Glomerular visceral epithelial cell (primary cell): Measurements from ENCODE around the gene PDE4B.
"Not testable (repeated sequence)": the region's sequence is repeated elsewhere in the genome, so short reads cannot be mapped to it uniquely, and the experiment has no call there.

Experiments used
- DNase-seq: peaks from one replicate; pipeline ENCODE4 v3.0.0-alpha.2; 2016; ENCODE audit errors: extremely low spot score

The PDE4B gene

GRCh38 chr1:65814752-65815151 lies 22.1 kb downstream of the PDE4B start:
- DNase-seq: no peak

DNA sequence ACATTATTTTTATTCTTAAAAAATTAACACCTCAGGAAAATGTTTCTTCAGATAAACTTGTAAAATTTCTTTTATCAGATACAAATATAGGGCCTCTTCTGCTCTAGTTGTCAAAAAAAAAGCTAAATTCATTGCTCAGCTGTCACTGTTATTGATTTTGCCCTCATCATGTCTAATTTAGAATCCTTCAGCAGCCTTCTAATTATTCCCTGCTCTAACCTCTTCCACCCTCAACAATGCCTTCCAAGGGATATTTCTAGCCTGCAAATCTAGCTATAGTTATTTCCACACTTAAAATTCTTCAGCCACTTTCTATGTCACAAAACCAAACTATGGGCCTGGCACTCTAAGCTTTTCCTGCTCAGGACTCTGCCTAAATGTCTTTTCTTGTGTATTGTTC lies 25.2 kb downstream of the PDE4B start:
- DNase-seq: no peak

DNA sequence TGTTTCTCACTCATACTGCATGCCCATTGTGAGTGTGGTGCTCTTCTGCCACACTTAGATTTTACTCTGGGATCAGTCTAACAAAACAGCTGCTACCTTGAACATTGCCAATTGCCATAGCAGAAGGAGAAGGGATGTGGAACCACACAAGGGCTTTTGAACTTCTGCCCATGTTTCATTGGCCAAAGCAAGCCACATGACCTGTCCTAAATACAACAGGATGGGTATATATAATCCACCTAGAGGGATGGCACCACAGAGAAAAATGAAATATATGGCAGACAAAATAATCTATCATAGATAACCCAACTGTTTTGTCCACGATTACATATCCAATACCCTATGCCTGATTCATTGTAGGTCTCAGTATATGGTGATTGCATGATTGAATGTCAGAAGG lies 26.3 kb downstream of the PDE4B start:
- no peak for DNase-seq

- DNase-seq: peak; percentile 93
These were observed 28.3 kb downstream of the PDE4B start for GRCh38 chr1:65820983-65821382.

- DNase-seq: no peak
These were observed 28.7 kb downstream of the PDE4B start for GRCh38 chr1:65821386-65821785.

DNA sequence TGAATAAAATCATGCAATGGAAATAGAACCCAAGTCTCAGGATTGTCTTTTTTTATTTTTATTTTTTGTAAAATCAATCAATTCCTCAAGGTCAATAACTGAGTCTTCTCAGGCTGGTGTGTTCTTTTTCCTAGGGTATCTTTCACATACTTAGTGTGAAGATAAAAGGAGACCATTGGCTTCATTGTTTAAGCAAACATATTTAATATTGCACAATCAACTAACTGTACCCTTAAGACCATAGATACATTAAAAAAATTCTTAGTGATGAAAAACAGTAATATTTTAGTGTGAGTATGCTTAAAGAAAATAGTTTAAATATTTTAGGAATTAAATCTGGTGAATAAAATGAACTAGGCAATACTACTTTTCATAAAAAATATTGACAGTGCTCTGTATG lies 31.4 kb downstream of the PDE4B start:
- DNase-seq: no peak

GRCh38 chr1:65825741-65826140 lies 33.0 kb downstream of the PDE4B start:
- DNase-seq: no peak

GRCh38 chr1:65826782-65827181 lies 34.1 kb downstream of the PDE4B start:
- no peak for DNase-seq

DNA sequence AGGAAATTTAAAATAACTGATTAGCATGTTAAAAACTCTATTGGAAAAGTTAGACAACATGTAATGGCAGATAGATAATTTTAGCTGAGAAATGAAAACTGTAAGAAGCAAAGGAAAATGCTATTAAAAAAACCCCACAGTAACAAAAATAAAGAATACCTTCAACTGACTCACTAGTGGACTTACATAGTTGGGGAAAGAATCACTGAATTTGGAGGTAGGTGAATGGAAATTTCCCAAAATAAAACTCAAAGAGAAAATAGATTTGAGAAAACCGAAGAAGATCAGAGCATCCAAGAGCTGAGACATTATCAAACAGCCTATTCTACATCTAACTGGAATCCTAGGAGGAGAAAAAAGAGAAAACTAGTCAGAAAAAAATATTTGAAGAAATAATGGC lies 34.7 kb downstream of the PDE4B start:
- DNase-seq: no peak

GRCh38 chr1:65830306-65830705 lies 37.6 kb downstream of the PDE4B start:
- DNase-seq: peak; percentile 6

DNA sequence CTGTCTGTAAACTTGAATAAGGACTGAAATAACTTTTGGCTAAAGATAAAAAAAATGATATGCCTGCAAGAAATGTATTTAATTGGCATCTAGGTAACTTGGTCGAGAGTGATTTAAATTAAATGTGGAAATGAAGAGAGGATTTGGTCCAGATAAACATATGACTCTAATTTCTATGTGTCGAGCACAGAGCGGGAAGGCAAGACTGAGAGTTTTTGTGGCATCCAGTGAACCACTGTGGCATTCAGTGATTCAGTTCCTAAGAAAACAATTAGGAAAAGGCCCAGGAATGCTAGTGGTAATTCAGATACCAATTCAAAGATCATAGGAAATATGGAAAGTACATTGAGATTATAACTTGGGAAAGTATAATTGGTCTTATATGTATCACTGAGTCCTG lies 39.6 kb downstream of the PDE4B start:
- DNase-seq: peak; percentile 38

DNA sequence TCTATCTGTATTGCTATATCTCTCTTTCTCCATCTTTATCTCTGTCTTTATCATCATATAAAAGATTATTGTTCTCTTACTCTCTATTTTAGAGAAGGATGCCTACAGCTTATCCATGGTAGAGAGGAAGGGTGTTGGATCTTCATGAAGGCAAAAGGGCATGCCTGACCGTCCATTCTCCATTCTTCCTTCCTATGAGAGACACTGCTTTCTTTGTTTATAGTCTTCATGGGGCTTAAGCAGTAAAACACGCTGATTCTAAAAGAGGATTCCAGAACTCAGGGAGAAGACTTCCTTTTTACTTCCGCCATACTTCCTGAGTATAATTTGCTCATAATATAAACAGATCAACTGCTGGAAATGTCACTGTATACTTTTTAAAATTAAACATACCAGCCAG lies 44.0 kb downstream of the PDE4B start:
- DNase-seq: no peak

GRCh38 chr1:65840683-65841082 lies 48.0 kb downstream of the PDE4B start:
- DNase-seq: no peak

DNA sequence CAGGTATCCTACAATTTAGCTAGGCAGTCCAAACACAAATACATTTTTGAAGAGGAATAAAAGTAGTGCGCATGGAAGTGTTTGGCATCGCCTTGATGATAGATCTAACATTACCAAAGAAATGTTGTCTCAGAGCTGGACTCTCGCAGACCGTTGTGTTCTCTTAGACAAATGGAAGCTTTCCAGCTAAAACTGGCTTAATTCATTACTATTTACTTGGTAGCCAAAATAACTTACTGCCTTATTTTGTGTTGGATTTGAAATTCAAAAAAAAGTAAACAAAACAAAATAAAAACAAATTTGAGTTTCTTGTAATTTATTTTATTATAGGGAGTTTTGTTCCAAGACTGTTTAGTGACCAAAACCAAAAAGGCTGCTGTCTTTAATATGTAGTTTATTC lies 51.6 kb downstream of the PDE4B start:
- DNase-seq: no peak

GRCh38 chr1:65844821-65845534 lies 52.3 kb downstream of the PDE4B start:
- DNase-seq: no peak

DNA sequence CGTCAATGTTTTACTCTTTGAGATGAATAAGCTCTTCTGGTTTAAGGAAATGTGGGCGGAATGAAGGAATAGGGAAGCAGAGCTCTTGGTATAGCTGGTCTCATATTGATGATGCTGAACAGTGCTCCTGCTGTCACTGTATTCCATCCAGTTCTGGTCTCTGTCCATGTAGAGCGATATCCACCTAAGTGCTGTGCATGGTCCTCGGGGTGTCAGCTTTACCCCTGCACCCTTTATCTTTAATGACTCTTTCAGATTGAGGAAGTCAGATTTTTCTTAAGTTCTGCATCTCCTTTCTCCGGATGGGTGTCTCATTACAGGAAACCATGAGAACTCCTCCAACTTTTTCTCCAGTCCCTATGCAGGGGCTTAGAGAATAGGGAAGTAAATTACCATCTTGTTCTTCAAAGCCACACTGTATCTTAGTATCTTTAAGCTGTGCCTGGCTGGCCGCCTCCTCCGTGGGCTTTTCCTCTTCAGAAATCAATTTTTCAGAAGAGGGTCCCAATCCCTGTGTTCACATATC lies 52.9 kb downstream of the PDE4B start:
- no peak for DNase-seq

- DNase-seq: no peak
These were observed 54.2 kb downstream of the PDE4B start for GRCh38 chr1:65846866-65847265.

- no peak for DNase-seq
These were observed 57.6 kb downstream of the PDE4B start for GRCh38 chr1:65850281-65850680.

- peak; percentile 75 for DNase-seq
These were observed 63.9 kb downstream of the PDE4B start for GRCh38 chr1:65856591-65856990.

- DNase-seq: no peak
These were observed 73.7 kb downstream of the PDE4B start for GRCh38 chr1:65866439-65866838.

DNA sequence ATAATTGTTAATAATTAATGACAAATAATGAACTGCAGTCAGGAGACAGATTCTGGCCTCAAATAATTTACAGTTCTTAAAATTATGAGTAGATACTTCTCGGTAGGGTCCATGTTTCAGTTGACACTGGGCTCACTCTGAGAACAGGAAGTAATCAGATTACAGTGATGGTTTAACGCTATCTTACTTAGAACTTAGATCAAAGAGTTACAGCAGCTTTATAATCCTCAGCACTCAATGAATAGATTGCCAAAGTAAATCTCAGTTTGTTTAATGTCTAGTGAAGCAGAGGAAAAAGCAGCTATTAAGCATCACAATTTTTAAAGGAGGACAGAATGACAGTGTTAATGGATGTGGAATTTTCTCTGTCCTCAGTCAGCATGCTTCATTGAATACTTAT lies 79.6 kb downstream of the PDE4B start:
- DNase-seq: no peak

DNA sequence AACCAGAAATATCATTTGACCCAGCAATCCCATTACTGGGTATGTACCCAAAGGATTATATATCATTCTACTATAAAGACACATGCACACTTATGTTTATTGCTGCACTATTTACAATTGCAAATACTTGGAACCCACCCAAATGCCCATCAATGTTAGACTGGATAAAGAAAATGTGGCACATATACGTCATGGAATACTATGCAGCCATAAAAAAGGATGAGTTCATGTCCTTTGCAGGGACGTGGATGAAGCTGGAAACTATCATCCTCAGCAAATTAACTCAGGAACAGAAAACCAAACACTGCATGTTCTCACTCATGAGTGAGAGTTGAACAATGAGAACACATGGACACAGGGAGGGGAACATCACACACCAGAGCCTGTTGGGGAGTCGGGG lies 85.6 kb downstream of the PDE4B start:
- not testable (repeated sequence) for DNase-seq

GRCh38 chr1:65880611-65881010 lies 87.9 kb downstream of the PDE4B start:
- DNase-seq: no peak

DNA sequence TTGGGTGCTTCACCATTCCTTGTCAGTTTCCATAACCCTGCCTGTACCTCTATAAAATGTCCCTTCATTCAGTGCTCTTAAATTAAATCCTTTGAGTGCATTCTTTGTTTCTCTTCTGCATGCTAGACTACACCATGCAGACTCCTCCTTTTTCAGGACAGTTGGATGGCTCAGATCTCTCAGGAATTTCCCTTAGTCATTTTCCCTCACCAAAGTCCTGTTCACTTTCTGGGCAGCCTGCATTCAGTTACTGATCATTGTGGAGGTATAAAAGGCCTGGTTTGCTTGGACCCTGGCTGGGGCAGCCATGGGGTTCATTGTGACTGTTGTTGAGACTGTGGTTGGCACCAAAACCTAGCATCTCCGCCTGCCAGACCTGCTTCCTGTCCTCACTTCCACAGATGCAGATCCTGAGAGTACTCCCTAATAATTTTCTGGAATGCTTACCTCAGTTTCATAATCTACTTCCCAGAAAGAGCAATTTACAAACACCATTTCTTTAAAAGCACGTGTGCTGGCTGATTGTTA lies 88.4 kb downstream of the PDE4B start:
- DNase-seq: peak; percentile 37
